HG03139 (cell line): ENCODE results near the gene MLANA.

Experiments
- ATAC-seq: cut with Tn5 transposase; IDR thresholded peaks from one replicate; pipeline ENCODE4 v1.9.1; 2021; ENCODE audit not compliant: unreplicated experiment

Gene MLANA

DNA sequence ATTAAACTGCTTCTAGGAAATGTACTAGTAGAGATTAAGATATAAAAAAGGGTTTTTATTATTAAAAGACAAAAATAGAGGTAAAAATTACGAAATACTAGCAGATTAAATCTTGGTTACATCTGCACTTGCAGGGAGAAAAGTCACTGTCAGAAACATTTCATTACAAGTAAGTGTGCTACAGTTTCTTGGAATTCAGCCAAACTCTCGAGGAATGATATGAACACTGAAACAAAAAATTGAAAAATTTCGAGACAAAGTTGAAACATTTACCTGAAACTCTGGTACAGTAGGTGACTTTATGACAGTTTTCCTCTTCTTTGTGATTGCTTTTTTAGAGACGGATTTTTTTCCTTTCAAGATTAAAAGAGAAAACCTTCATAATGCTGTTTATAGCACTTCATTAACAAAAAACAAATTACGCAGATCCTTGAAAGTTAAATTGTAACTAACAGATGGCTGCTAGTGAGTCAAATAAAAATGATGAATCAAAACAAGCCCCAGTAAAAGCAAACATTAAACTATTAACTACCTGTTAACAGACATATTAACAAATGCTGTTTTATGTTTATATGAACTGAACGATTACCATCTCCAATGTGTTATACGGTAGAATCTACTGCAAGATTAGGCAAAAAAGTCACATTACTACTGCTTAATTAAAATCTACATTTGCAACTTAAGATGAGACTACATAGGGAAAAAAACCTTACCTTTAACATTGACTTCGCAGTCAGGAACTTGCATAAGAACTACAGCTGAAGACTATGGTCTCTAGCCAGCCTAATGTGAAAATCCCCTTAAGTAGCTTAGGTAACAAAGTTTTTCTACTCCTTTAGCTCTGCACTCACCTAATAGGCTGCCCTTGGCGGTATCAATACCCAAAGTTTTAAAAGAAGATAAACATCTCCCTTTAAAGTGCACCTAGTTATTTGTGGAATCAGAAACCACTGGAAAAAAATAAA is 63.3 kb downstream of the MLANA start:
- no peak for ATAC-seq

DNA sequence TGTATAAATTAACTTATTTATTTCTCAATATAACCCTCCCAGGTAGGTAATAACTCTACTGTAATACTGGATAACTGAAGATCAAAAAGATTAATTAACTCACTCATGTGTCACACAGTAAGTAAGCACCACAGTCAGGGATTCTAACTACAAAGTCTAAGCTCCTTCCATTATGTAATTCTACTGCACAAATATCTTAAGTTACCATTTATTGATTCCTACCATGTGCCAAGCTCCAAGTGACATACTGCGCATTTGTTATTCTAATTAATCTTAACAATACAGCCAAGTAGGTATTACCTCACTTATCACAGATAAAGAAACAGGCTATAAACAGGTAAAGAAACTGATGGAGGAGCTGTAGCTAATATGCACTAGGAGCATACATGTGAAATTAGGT is 66.5 kb downstream of the MLANA start:
- ATAC-seq: no peak

DNA sequence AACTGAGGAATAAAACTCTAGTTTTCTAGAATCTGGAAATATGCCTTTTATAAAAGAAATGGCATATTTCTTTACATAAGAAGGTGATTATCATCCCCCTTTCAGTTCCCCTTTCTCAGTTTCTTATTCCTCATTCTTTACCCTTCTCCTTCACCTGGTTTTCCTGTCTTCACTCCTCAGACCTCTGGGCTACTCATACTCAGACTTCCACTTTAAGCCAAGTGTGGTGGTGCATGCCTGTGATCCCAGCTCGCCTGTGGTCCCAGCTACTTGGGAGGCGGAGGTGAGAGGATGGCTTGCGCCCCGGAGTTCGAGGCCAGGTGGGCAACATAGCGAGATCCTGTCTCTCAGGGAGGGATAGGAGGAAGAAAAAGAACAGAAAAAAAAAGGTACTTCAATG is 67.6 kb downstream of the MLANA start:
- no peak for ATAC-seq
